GM23248 (cell line): Measurements from ENCODE around the gene UST. TPM values are rescaled to one million over a fixed set of nuclear protein-coding genes. Genes with fewer than 3 reads are reported as not detected.

Source experiments
- DNase-seq: peaks from one replicate; pipeline ENCODE4 v3.0.0-alpha.2; 2015
- H2AFZ ChIP-seq: fragments of 200-600 bp; sonication (generic); 2 replicates; pipeline ENCODE4 v1.6.1; 2016; ENCODE audit warnings: antibody characterized with exemption
- H3F3A ChIP-seq: fragments of 200-600 bp; sonication (generic); 2 replicates; pipeline ENCODE4 v1.6.1; 2016; ENCODE audit warnings: mild to moderate bottlenecking, antibody characterized with exemption, mixed run types; ENCODE audit not compliant: insufficient read depth
- H3K27ac ChIP-seq: fragments of 200-600 bp; sonication (generic); 2 replicates; pipeline ENCODE4 v1.5.1; 2016; ENCODE audit warnings: mild to moderate bottlenecking
- H3K27me3 ChIP-seq: fragments of 200-600 bp; sonication (generic); replicated peaks from 2 replicates; pipeline ENCODE4 v1.6.1; 2016; ENCODE audit warnings: mild to moderate bottlenecking; ENCODE audit not compliant: insufficient read depth
- H3K36me3 ChIP-seq: fragments of 200-600 bp; sonication (generic); 2 replicates; pipeline ENCODE4 v1.6.1; 2016; ENCODE audit warnings: low read depth, mild to moderate bottlenecking
- H3K4me1 ChIP-seq: fragments of 200-600 bp; sonication (generic); 2 replicates; pipeline ENCODE4 v1.6.1; 2016; ENCODE audit warnings: mild to moderate bottlenecking; ENCODE audit not compliant: insufficient read depth
- H3K4me2 ChIP-seq: fragments of 200-600 bp; sonication (generic); one replicate; pipeline ENCODE4 v1.6.1; 2016; ENCODE audit warnings: mild to moderate bottlenecking; ENCODE audit not compliant: unreplicated experiment
- H3K4me3 ChIP-seq: fragments of 200-600 bp; sonication (generic); 2 replicates; pipeline ENCODE4 v1.5.1; 2016; ENCODE audit warnings: mild to moderate bottlenecking
- H3K79me2 ChIP-seq: fragments of 200-600 bp; sonication (generic); 2 replicates; pipeline ENCODE4 v1.6.1; 2016; ENCODE audit warnings: mild to moderate bottlenecking; ENCODE audit not compliant: insufficient read depth
- H3K9ac ChIP-seq: fragments of 200-600 bp; sonication (generic); 2 replicates; pipeline ENCODE4 v1.6.1; 2016; ENCODE audit warnings: mild to moderate bottlenecking
- H3K9me2 ChIP-seq: fragments of 200-600 bp; sonication (generic); 2 replicates; pipeline ENCODE4 v1.6.1; 2016; ENCODE audit warnings: mixed run types, mild to moderate bottlenecking, moderate library complexity; ENCODE audit not compliant: insufficient read depth
- H3K9me3 ChIP-seq: fragments of 200-600 bp; sonication (generic); one replicate; pipeline ENCODE4 v1.6.1; 2017; ENCODE audit warnings: low read depth
- H4K20me1 ChIP-seq: fragments of 200-600 bp; sonication (generic); 2 replicates; pipeline ENCODE4 v1.6.0; 2016; ENCODE audit not compliant: insufficient read depth
- EZH2 ChIP-seq: fragments of 200-600 bp; sonication (generic); IDR thresholded peaks from 2 replicates; pipeline ENCODE4 v1.6.1; 2018; ENCODE audit warnings: antibody characterized with exemption, mild to moderate bottlenecking; ENCODE audit not compliant: insufficient read depth, poor library complexity, severe bottlenecking
- EZH2phosphoT487 ChIP-seq: fragments of 200-600 bp; sonication (generic); IDR thresholded peaks from 2 replicates; pipeline ENCODE4 v1.6.1; 2018; ENCODE audit warnings: antibody characterized with exemption, moderate library complexity, mild to moderate bottlenecking, low read depth; ENCODE audit not compliant: insufficient read depth
- WGBS, 2 experiments: methylation state at CpG; one replicate each; pipeline ENCODE4 v1.1.6; 2015 to 2017; ENCODE audit warnings: low lambda C conversion rate in 2 of 2, low coverage in 1 of 2; ENCODE audit errors: missing lambda C conversion rate in 2 of 2; 5-methylcytosine and 5-hydroxymethylcytosine counted together
- in situ Hi-C: fragments of 300-500 bp; cut with MboI; formaldehyde crosslinking; loops from 2 replicates; pipeline ENCODE4 v1.15.0; 2020
- polyA plus RNA-seq: library from polyadenylated mRNA; unstranded; fragments of >200 nt; fragmentation: Nextera tagmentation; extraction: Ambion mirVana; gene quantifications from 2 replicates; pipeline ENCODE4 v1.2.1, GENCODE V29; 2016
- total RNA-seq: library from RNA; depleted of rRNA; stranded (reverse); fragments of >200 nt; shearing (Covaris generic); gene quantifications from 2 replicates; pipeline ENCODE4 v1.2.3, GENCODE V29; 2014

Gene UST
- total and polyA plus RNA-seq, 2 experiments from 2014 or later, result 10.1 to 23.3 TPM

- Histone ChIP-seq H3K9me3 (no peaks in the 10 kb centered on the region), H3K9ac (no peak overlapping the region), H3K27me3 (no peaks in the 10 kb centered on the region), H3K79me2 (no peaks in the 10 kb centered on the region), H4K20me1 (no peaks in the 10 kb centered on the region), H3K27ac (no peak overlapping the region), H3K4me2 (no peak overlapping the region), H3K9me2 (no peaks in the 10 kb centered on the region), H2AFZ (no peak overlapping the region), H3K4me3 (no peak overlapping the region), H3K4me1 (no peaks in the 10 kb centered on the region), H3K36me3 (no peaks in the 10 kb centered on the region), H3F3A (no peaks in the 10 kb centered on the region)
- WGBS, 2 experiments, result 73 to 74% methylated on average over 6 of the region's 6 CpGs
- DNase-seq, result no peak
- no peak for TF ChIP-seq EZH2phosphoT487
- no peak for TF ChIP-seq EZH2
- in situ Hi-C loops, result no loop called here
These were observed 341.1 kb downstream of the UST start for GRCh38 chr6:149087898-149088297.

GRCh38 chr6:149088361-149088760 lies 341.5 kb downstream of the UST start:
- in situ Hi-C loops, result no loop called here

GRCh38 chr6:149089510-149089909 lies 342.7 kb downstream of the UST start:
- no peak overlapping the region for H3K4me2 ChIP-seq
- no peaks in the 10 kb centered on the region for H4K20me1 ChIP-seq
- no peaks in the 10 kb centered on the region for H3K27me3 ChIP-seq
- peaks cover 5% of the 10 kb centered on the region; the same call in 1 of the 2 replicates for H3F3A ChIP-seq
- peaks cover 14% of the 10 kb centered on the region for H3K4me1 ChIP-seq
- no peak overlapping the region for H3K27ac ChIP-seq
- H3K9me2 ChIP-seq, result no peaks in the 10 kb centered on the region
- in situ Hi-C loops, result no loop called here
- H2AFZ ChIP-seq, result no peak overlapping the region
- no peak overlapping the region for H3K4me3 ChIP-seq
- no peak for DNase-seq
- H3K9ac ChIP-seq, result no peak overlapping the region
- WGBS, 2 experiments, result 75 to 78% methylated on average over 8 of the region's 8 CpGs
- no peaks in the 10 kb centered on the region for H3K79me2 ChIP-seq
- no peaks in the 10 kb centered on the region for H3K36me3 ChIP-seq
- no peaks in the 10 kb centered on the region for H3K9me3 ChIP-seq
- TF ChIP-seq EZH2phosphoT487 (no peak), EZH2 (no peak)

More at GRCh38 chr6:149088361-149088760, 341.5 kb downstream of the UST start:
- H3K79me2 ChIP-seq, result no peaks in the 10 kb centered on the region
- H3K27me3 ChIP-seq, result no peaks in the 10 kb centered on the region
- H3K4me3 ChIP-seq, result no peak overlapping the region
- no peaks in the 10 kb centered on the region for H3K9me3 ChIP-seq
- no peaks in the 10 kb centered on the region for H3F3A ChIP-seq
- H3K9me2 ChIP-seq, result no peaks in the 10 kb centered on the region
- no peak overlapping the region for H3K4me2 ChIP-seq
- no peaks in the 10 kb centered on the region for H3K36me3 ChIP-seq
- H3K27ac ChIP-seq, result no peak overlapping the region
- DNase-seq, result no peak
- no peak overlapping the region for H3K9ac ChIP-seq
- H3K4me1 ChIP-seq, result peaks cover 2% of the 10 kb centered on the region
- no peak for TF ChIP-seq EZH2
- TF ChIP-seq EZH2phosphoT487, result no peak
- H2AFZ ChIP-seq, result no peak overlapping the region
- H4K20me1 ChIP-seq, result no peaks in the 10 kb centered on the region
- WGBS, 2 experiments, result 86 to 91% methylated on average over 9 of the region's 9 CpGs

- 76 to 78% methylated on average over 4 of the region's 4 CpGs for WGBS, 2 experiments
- Histone ChIP-seq H3K4me1 (peaks cover 23% of the 10 kb centered on the region), H3K9me3 (no peaks in the 10 kb centered on the region), H3K36me3 (no peaks in the 10 kb centered on the region), H3K27ac (no peak overlapping the region), H3K4me2 (no peak overlapping the region), H3K4me3 (no peak overlapping the region), H3K9me2 (no peaks in the 10 kb centered on the region), H3F3A (peaks cover 9% of the 10 kb centered on the region; the same call in 1 of the 2 replicates), H2AFZ (no peak overlapping the region), H3K79me2 (no peaks in the 10 kb centered on the region), H3K9ac (no peak overlapping the region), H3K27me3 (no peaks in the 10 kb centered on the region), H4K20me1 (no peaks in the 10 kb centered on the region)
- in situ Hi-C loops, result loop anchor here (5.0 kb wide), 1 partner anchor 336 kb away; no protein-coding TSS in a partner anchor
- TF ChIP-seq EZH2, result no peak
- DNase-seq, result no peak
These were observed 344.1 kb downstream of the UST start for GRCh38 chr6:149090937-149091336.

- Histone ChIP-seq H3K4me2 (peak overlapping the region; percentile 7), H3K27ac (no peak overlapping the region), H3K27me3 (no peaks in the 10 kb centered on the region), H3K36me3 (no peaks in the 10 kb centered on the region), H3K9me2 (no peaks in the 10 kb centered on the region), H4K20me1 (no peaks in the 10 kb centered on the region), H3K9me3 (no peaks in the 10 kb centered on the region), H3K79me2 (no peaks in the 10 kb centered on the region), H3K4me1 (peaks cover 23% of the 10 kb centered on the region), H3F3A (peaks cover 9% of the 10 kb centered on the region; the same call in 1 of the 2 replicates), H3K4me3 (no peak overlapping the region), H3K9ac (no peak overlapping the region), H2AFZ (no peak overlapping the region)
- TF ChIP-seq EZH2 (no peak), EZH2phosphoT487 (no peak)
- WGBS, 2 experiments, result 35 to 43% methylated on average over 3 of the region's 3 CpGs
- DNase-seq, result peak; percentile 38
- in situ Hi-C loops, result loop anchor here (5.0 kb wide), 1 partner anchor 334 kb away; no protein-coding TSS in a partner anchor
These were observed 346.8 kb downstream of the UST start for GRCh38 chr6:149093643-149094042.
